Measurements from ENCODE around the gene CFAP99.

CFAP99 gene

GRCh38 chr4:2390784-2391421 is 27.9 kb upstream of the CFAP99 start:
- no peak for DNase-seq (ENCODE audit: low read depth in 2 of 2)

GRCh38 chr4:2393353-2394270 is 25.1 kb upstream of the CFAP99 start:
- DNase-seq (ENCODE audit: low read depth in 2 of 2), result no peak

GRCh38 chr4:2394528-2394927 is 24.2 kb upstream of the CFAP99 start:
- DNase-seq (ENCODE audit: low read depth in 2 of 2), result no peak

- no peak for DNase-seq (ENCODE audit: low read depth in 2 of 2)
These were observed 23.7 kb upstream of the CFAP99 start for GRCh38 chr4:2395038-2395437.

GRCh38 chr4:2395584-2395983 is 23.2 kb upstream of the CFAP99 start:
- DNase-seq (ENCODE audit: low read depth in 2 of 2), result no peak

- no peak for DNase-seq (ENCODE audit: low read depth in 2 of 2)
These were observed 21.9 kb upstream of the CFAP99 start for GRCh38 chr4:2396781-2397368.

GRCh38 chr4:2397596-2398379 is 21.0 kb upstream of the CFAP99 start:
- DNase-seq (ENCODE audit: low read depth in 2 of 2), result no peak

GRCh38 chr4:2399216-2399615 is 19.5 kb upstream of the CFAP99 start:
- no peak for DNase-seq (ENCODE audit: low read depth in 2 of 2)

GRCh38 chr4:2399631-2400190 is 19.0 kb upstream of the CFAP99 start:
- no peak for DNase-seq (ENCODE audit: low read depth in 2 of 2)

GRCh38 chr4:2400841-2401609 is 17.7 kb upstream of the CFAP99 start:
- DNase-seq (ENCODE audit: low read depth in 2 of 2), result no peak

- DNase-seq (ENCODE audit: low read depth in 2 of 2), result no peak
These were observed 17.2 kb upstream of the CFAP99 start for GRCh38 chr4:2401610-2401983.

GRCh38 chr4:2402048-2402842 is 16.5 kb upstream of the CFAP99 start:
- DNase-seq (ENCODE audit: low read depth in 2 of 2), result no peak

- no peak for DNase-seq (ENCODE audit: low read depth in 2 of 2)
These were observed 15.8 kb upstream of the CFAP99 start for GRCh38 chr4:2402941-2403340.

- no peak for DNase-seq (ENCODE audit: low read depth in 2 of 2)
These were observed 12.3 kb upstream of the CFAP99 start for GRCh38 chr4:2406406-2406805.

- no peak for DNase-seq (ENCODE audit: low read depth in 2 of 2)
These were observed 11.8 kb upstream of the CFAP99 start for GRCh38 chr4:2406920-2407319.

GRCh38 chr4:2407991-2408342 is 10.8 kb upstream of the CFAP99 start:
- DNase-seq (ENCODE audit: low read depth in 2 of 2), result no peak

- DNase-seq (ENCODE audit: low read depth in 2 of 2), result no peak
These were observed 10.3 kb upstream of the CFAP99 start for GRCh38 chr4:2408401-2408958.

- no peak for DNase-seq (ENCODE audit: low read depth in 2 of 2)
These were observed 9.8 kb upstream of the CFAP99 start for GRCh38 chr4:2408976-2409375.

GRCh38 chr4:2409381-2409783 is 9.4 kb upstream of the CFAP99 start:
- DNase-seq (ENCODE audit: low read depth in 2 of 2), result no peak

Measured in stimulated activated CD4-positive, alpha-beta T cell treated with anti-CD3 and anti-CD28 coated beads, Interleukin-12 subunit alpha, Interleukin-12 subunit beta, amount 100 ng/mL, for 24 hours (primary cell).